OCI-LY1 (cell line): ENCODE measurements around the gene CHAD.

ENCODE experiments used
- EZH2 ChIP-seq: fragments of 200-600 bp; sonication (generic), shearing (Covaris generic); IDR thresholded peaks from 2 replicates; pipeline ENCODE4 v1.8.0; 2017; ENCODE audit warnings: borderline replicate concordance, mixed run types, mild to moderate bottlenecking, antibody characterized with exemption, low read length, moderate library complexity, mixed read lengths
- TF ChIP-seq, protein P1 (sequence below): fragments of 200-600 bp; sonication (generic), shearing (Covaris generic); IDR thresholded peaks from 2 replicates; pipeline ENCODE4 v1.5.1; 2017; ENCODE audit warnings: mild to moderate bottlenecking, antibody characterized with exemption, low read length, moderate library complexity, mixed read lengths

DNA sequence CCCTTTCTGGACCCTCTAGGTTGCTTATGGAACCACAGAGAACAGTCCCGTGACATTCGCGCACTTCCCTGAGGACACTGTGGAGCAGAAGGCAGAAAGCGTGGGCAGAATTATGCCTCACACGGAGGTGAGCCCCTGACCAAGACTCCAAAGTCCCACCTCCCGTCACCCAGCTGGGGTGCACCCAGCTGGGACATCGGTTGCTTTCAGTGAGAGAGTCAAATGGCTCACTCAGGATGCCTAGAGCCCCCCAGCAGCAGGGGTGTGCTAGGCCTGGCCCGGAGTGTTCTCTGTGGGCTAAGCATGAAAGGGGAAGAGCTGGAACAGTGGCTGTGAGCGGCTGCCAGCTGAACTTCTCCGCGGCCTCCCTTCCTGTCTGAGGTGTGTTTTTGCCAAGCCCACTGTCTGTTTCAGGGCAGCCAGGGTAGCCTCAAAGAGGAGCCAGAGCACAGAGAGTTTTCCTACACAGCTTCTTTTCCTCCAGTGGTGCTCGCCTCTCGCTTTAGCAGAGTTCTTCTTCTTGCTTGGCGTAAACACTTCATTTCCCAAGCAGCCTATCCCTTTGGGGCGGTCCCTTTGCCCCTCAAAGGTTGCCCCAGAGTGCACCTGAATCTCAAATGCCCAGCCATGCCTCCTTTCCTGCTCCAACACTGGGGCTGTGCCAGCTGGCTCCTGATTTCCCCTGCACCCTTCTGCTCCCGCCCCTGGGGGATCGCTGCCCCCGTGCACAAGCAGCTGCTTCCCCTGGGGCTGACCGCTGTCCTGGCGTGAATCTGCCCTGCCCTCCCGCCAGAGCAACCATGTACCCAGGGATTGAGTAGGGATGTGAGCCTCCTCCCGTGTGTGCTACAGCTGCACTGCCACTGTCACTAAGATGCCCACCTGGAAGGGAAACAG lies 2.6 kb upstream of the CHAD start:
- TF ChIP-seq, protein P1, sequence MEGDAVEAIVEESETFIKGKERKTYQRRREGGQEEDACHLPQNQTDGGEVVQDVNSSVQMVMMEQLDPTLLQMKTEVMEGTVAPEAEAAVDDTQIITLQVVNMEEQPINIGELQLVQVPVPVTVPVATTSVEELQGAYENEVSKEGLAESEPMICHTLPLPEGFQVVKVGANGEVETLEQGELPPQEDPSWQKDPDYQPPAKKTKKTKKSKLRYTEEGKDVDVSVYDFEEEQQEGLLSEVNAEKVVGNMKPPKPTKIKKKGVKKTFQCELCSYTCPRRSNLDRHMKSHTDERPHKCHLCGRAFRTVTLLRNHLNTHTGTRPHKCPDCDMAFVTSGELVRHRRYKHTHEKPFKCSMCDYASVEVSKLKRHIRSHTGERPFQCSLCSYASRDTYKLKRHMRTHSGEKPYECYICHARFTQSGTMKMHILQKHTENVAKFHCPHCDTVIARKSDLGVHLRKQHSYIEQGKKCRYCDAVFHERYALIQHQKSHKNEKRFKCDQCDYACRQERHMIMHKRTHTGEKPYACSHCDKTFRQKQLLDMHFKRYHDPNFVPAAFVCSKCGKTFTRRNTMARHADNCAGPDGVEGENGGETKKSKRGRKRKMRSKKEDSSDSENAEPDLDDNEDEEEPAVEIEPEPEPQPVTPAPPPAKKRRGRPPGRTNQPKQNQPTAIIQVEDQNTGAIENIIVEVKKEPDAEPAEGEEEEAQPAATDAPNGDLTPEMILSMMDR: no peak
- TF ChIP-seq EZH2: no peak
